HepG2 (cell line): Measurements from ENCODE around the gene ARHGEF7.

ENCODE experiments used
- MAX ChIP-seq: IDR thresholded peaks from 2 replicates; pipeline ENCODE4 v1.6.1; 2012; ENCODE audit warnings: inconsistent platforms
- SRSF9 ChIP-seq: fragments of 200-400 bp; formaldehyde crosslinking; IDR thresholded peaks from 2 replicates; pipeline ENCODE4 v1.6.1; 2018; ENCODE audit warnings: borderline replicate concordance, mild to moderate bottlenecking, low read depth, low read length; ENCODE audit not compliant: insufficient read depth, poor library complexity, severe bottlenecking

DNA sequence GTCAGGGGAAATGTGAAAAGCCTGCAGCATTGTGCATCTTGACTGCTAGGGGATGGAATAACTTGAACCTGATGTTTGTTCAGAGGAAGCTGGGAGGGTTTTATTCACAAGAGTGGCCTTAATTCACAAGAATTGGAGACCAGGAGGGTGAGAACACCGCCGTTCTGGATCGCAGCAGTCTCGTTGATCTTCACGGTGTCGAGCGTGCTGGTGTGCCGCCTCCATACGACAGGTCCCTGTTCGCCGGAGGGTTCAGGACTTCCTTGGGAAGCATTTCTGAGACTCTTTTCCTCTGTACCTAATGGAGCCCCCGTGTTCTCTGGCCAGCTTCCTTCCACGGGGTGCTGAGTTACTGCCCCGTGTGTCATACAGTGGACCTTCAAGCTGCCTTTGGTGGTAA lies 66.9 kb downstream of the ARHGEF7 start:
- TF ChIP-seq SRSF9 (no peak), MAX (no peak)
